Upper lobe of right lung (tissue), 1 donor: Measurements from ENCODE around the gene SGK1. TPM values are rescaled to one million over a fixed set of nuclear protein-coding genes. Genes with fewer than 3 reads are reported as not detected.

Source experiments
- ATAC-seq: fragments of 200-7000 bp; cut with Tn5 transposase; one replicate; pipeline ENCODE4 v1.9.1; 2020; ENCODE audit warnings: mild to moderate bottlenecking, moderate library complexity
- DNase-seq: peaks from one replicate; pipeline ENCODE4 v3.0.0-alpha.2; 2020
- H3K27ac ChIP-seq: fragments of 200-600 bp; one replicate; pipeline ENCODE4 v1.8.0; 2022
- H3K27me3 ChIP-seq: fragments of 200-600 bp; one replicate; pipeline ENCODE4 v1.8.0; 2022; ENCODE audit warnings: mild to moderate bottlenecking
- H3K36me3 ChIP-seq: fragments of 200-600 bp; one replicate; pipeline ENCODE4 v1.8.0; 2022
- H3K4me1 ChIP-seq: fragments of 200-600 bp; one replicate; pipeline ENCODE4 v1.8.0; 2022
- H3K4me3 ChIP-seq: fragments of 200-600 bp; one replicate; pipeline ENCODE4 v1.8.0; 2022; ENCODE audit warnings: mild to moderate bottlenecking
- H3K9me3 ChIP-seq: fragments of 200-600 bp; one replicate; pipeline ENCODE4 v1.8.0; 2022
- intact Hi-C: fragments of 100-400 bp; cut with DNase I; formaldehyde crosslinking; loops from one replicate; pipeline ENCODE4 v1.11.0; 2022
- total RNA-seq: library from RNA; stranded (reverse); fragmentation: NEBNext Ultra II Directional; extraction: Animal tissue kit (Norgen Biotek cat#: 25700); gene quantifications from one replicate; pipeline ENCODE4 v1.2.1, GENCODE V29; 2021
- TF ChIP-seq, protein P1 (sequence below): fragments of 200-600 bp; IDR thresholded peaks from one replicate; pipeline ENCODE4 v1.8.0; 2022; ENCODE audit warnings: antibody characterized with exemption
- donor health status: DM: no; HTN: yes; CAD: no; lungs with severe emphysema.

Gene SGK1
- total RNA-seq, 1 donor from 2014 or later: 204 TPM

DNA sequence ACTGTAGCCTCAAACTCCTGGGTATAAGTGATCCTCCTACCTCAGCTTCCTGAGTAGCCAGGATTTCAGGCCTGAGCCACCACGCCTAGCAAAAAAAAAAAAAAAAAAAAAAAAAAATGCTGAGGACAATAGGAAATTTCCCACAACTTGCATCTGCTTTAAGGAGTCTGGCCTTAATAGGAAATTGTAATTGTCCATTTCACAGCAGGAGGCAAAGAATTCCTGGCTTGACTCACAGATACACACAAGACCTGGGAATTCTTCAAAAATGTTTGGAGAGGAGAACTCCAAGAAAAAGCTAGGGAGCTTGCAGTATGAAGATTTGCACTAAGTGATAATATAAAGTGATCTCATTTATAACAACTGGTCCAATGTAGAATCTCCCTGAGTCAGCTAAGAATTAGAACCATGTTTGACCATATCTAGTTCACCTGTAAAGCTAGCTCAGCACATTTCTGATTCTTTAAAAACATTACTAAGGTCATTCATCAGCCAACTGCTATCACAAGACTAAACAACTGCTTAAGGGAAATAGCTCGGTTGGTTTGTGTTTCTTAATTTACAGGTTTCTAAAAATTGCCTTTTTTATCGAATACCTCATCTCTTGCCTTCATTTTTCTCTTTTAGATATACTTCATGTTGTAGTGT lies 185.3 kb downstream of the SGK1 start:
- Histone ChIP-seq H3K27me3 (no peaks in the 10 kb centered on the region), H3K4me1 (no peaks in the 10 kb centered on the region), H3K27ac (no peak overlapping the region), H3K9me3 (no peaks in the 10 kb centered on the region), H3K36me3 (no peaks in the 10 kb centered on the region), H3K4me3 (no peak overlapping the region)
- DNase-seq: no peak
- ATAC-seq: no peak
- TF ChIP-seq, protein P1, sequence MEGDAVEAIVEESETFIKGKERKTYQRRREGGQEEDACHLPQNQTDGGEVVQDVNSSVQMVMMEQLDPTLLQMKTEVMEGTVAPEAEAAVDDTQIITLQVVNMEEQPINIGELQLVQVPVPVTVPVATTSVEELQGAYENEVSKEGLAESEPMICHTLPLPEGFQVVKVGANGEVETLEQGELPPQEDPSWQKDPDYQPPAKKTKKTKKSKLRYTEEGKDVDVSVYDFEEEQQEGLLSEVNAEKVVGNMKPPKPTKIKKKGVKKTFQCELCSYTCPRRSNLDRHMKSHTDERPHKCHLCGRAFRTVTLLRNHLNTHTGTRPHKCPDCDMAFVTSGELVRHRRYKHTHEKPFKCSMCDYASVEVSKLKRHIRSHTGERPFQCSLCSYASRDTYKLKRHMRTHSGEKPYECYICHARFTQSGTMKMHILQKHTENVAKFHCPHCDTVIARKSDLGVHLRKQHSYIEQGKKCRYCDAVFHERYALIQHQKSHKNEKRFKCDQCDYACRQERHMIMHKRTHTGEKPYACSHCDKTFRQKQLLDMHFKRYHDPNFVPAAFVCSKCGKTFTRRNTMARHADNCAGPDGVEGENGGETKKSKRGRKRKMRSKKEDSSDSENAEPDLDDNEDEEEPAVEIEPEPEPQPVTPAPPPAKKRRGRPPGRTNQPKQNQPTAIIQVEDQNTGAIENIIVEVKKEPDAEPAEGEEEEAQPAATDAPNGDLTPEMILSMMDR: no peak
- intact Hi-C loops: no loop called here

DNA sequence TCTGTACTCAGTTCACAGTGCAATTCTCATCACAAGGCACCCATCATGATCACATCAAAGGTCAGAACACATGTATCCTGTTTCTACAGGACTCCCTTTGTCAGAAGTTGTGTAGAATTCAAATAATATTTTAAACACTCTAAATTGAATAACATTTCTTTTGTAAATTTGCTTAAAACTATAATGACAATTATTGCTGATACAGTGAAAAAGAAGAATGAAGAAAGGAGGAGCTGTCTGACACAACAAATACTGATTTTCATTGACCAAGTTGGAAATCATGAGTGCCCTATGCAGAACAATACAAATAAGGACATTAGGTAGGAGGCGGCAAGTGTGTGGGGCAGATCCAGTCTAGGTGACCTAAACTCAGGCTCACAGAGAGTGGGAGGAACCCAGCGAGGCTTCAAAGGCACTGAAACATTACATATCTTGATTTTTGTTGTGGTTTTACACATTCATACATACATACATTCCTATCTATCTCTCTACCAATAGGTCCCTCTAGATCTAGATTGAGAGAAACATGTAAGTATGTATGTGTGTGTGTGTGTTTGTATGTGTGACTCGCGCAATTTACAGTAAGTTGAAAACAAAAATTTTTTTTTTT lies 186.3 kb downstream of the SGK1 start:
- Histone ChIP-seq H3K27me3 (no peaks in the 10 kb centered on the region), H3K4me1 (no peaks in the 10 kb centered on the region), H3K9me3 (no peaks in the 10 kb centered on the region), H3K27ac (no peak overlapping the region), H3K36me3 (no peaks in the 10 kb centered on the region), H3K4me3 (no peak overlapping the region)
- ATAC-seq (no peak), DNase-seq (no peak)
- TF ChIP-seq, protein P1: no peak
- intact Hi-C loops: no loop called here

DNA sequence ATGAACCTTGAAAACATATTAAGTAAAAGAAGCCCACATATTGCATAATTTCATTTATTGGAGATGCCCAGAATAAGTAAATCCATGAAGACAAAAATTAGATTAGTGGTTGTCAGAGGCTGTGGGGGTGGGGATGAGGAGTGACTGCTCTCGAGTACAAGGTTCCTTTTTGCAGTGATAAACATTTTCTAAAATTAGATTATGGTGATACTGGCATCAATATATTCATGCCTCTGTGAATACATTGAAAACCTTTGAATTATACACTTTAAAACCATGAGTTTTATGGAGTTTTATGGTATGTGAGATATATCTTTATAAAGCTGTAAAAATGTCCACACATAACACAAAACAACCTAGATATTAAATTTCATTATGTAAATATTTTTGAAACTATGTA lies 189.8 kb downstream of the SGK1 start:
- intact Hi-C loops: no loop called here

GRCh38 chr6:134123666-134124208 lies 194.2 kb downstream of the SGK1 start:
- no peaks in the 10 kb centered on the region for H3K4me1 ChIP-seq
- DNase-seq (no peak), ATAC-seq (peak; percentile 28)
- TF ChIP-seq, protein P1: peak; percentile 83
- H3K36me3 ChIP-seq: no peaks in the 10 kb centered on the region
- H3K27ac ChIP-seq: no peak overlapping the region
- no peak overlapping the region for H3K4me3 ChIP-seq
- H3K9me3 ChIP-seq: no peaks in the 10 kb centered on the region
- intact Hi-C loops: no loop called here
- no peaks in the 10 kb centered on the region for H3K27me3 ChIP-seq

More for the DNA sequence above, 189.8 kb downstream of the SGK1 start:
- H3K36me3 ChIP-seq: no peaks in the 10 kb centered on the region
- TF ChIP-seq, protein P1: no peak
- no peak for DNase-seq
- H3K27ac ChIP-seq: no peak overlapping the region
- H3K4me3 ChIP-seq: no peak overlapping the region
- no peaks in the 10 kb centered on the region for H3K9me3 ChIP-seq
- no peak for ATAC-seq
- no peaks in the 10 kb centered on the region for H3K27me3 ChIP-seq
- H3K4me1 ChIP-seq: no peaks in the 10 kb centered on the region

DNA sequence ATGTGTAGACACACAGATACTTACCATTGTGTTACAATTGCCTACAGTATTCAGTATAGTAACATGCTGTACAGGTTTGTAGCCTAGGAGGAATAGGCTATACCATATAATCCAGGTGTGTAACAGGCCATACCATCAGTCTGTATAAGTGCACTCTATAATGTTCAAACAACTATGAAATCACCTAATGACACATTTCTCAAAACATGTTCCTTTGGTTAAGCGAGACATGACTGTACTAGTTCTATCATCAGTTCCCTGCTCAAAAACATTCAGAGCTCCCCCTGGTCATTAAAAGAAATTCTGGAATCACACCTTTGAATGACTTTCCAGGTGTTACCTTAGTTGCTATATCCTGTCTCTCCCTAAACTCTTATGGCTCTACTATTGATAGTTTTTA lies 195.1 kb downstream of the SGK1 start:
- DNase-seq: no peak
- Histone ChIP-seq H3K27me3 (no peaks in the 10 kb centered on the region), H3K36me3 (no peaks in the 10 kb centered on the region), H3K4me1 (no peaks in the 10 kb centered on the region), H3K4me3 (no peak overlapping the region), H3K27ac (no peak overlapping the region), H3K9me3 (no peaks in the 10 kb centered on the region)
- no peak for ATAC-seq
- TF ChIP-seq, protein P1: no peak
- intact Hi-C loops: no loop called here
